OCI-LY3 (cell line): ENCODE measurements around the gene HOXB3.

Experiments used
- H2AFZ ChIP-seq: fragments of 200-600, 300-600 bp; shearing (Covaris generic); 2 replicates; pipeline ENCODE4 v1.6.0; 2014; ENCODE audit warnings: antibody characterized with exemption, low read depth, low read length
- H3K27ac ChIP-seq: fragments of 200-600, 300-600 bp; sonication (generic); 2 replicates; pipeline ENCODE4 v1.5.1; 2014; ENCODE audit warnings: mild to moderate bottlenecking, low read length, moderate library complexity, mixed read lengths
- H3K27me3 ChIP-seq: fragments of 200-600, 300-600 bp; sonication (generic); 2 replicates; pipeline ENCODE4 v1.6.1; 2014; ENCODE audit warnings: low read depth, low read length, mixed read lengths
- H3K36me3 ChIP-seq: fragments of 200-600, 300-600 bp; sonication (generic); replicated peaks from 2 replicates; pipeline ENCODE3; 2014; ENCODE audit warnings: low read depth, low read length, mixed read lengths
- H3K4me1 ChIP-seq: fragments of 300-600, 200-600 bp; sonication (generic); 2 replicates; pipeline ENCODE4 v1.6.1; 2014; ENCODE audit warnings: low read length, mixed read lengths
- H3K4me2 ChIP-seq: fragments of 200-600, 300-600 bp; sonication (generic); 2 replicates; pipeline ENCODE4 v1.6.1; 2014; ENCODE audit warnings: low read length, mixed read lengths
- H3K4me3 ChIP-seq: fragments of 300-600, 200-600 bp; sonication (generic); 2 replicates; pipeline ENCODE4 v1.5.1; 2014; ENCODE audit warnings: antibody characterized with exemption, mild to moderate bottlenecking, low read length, moderate library complexity
- H3K79me2 ChIP-seq: fragments of 300-600, 200-600 bp; shearing (Covaris generic); 2 replicates; pipeline ENCODE4 v1.6.1; 2014; ENCODE audit warnings: mild to moderate bottlenecking, low read length, mixed read lengths
- H3K9ac ChIP-seq: fragments of 300-600, 200-600 bp; shearing (Covaris generic); 2 replicates; pipeline ENCODE4 v1.6.0; 2014; ENCODE audit warnings: mild to moderate bottlenecking, low read length, moderate library complexity
- H3K9me3 ChIP-seq: fragments of 200-600, 300-600 bp; shearing (Covaris generic); 2 replicates; pipeline ENCODE4 v1.6.1; 2014; ENCODE audit warnings: low read length, mixed read lengths; ENCODE audit not compliant: insufficient read depth
- H4K20me1 ChIP-seq: fragments of 200-600, 300-600 bp; sonication (generic); 2 replicates; pipeline ENCODE4 v1.6.1; 2016; ENCODE audit warnings: low read length, mixed read lengths; ENCODE audit not compliant: insufficient read depth
- CTCF ChIP-seq: fragments of 200-600, 300-600 bp; sonication (generic); IDR thresholded peaks from 2 replicates; pipeline ENCODE4 v1.5.1; 2014; ENCODE audit warnings: antibody characterized with exemption, low read length, low read depth
- EZH2phosphoT487 ChIP-seq: fragments of 200-600 bp; shearing (Covaris generic); IDR thresholded peaks from 2 replicates; pipeline ENCODE4 v1.6.1; 2018; ENCODE audit warnings: antibody characterized with exemption, mixed run types, low read depth

Gene HOXB3

GRCh38 chr17:48519427-48519826 is 70.6 kb downstream of the HOXB3 start:
- TF ChIP-seq CTCF (no peak), EZH2phosphoT487 (no peak)
- H3K27me3 ChIP-seq, result no peaks in the 10 kb centered on the region
- no peak overlapping the region for H2AFZ ChIP-seq
- H3K27ac ChIP-seq, result no peak overlapping the region
- no peaks in the 10 kb centered on the region for H4K20me1 ChIP-seq
- H3K4me1 ChIP-seq, result peaks cover 52% of the 10 kb centered on the region
- H3K9me3 ChIP-seq, result no peaks in the 10 kb centered on the region
- no peak overlapping the region for H3K4me3 ChIP-seq
- H3K36me3 ChIP-seq, result no peaks in the 10 kb centered on the region
- H3K79me2 ChIP-seq, result no peaks in the 10 kb centered on the region
- no peak overlapping the region for H3K9ac ChIP-seq
- no peak overlapping the region for H3K4me2 ChIP-seq

GRCh38 chr17:48517478-48517877 is 72.6 kb downstream of the HOXB3 start:
- no peaks in the 10 kb centered on the region for H3K27me3 ChIP-seq
- H3K4me2 ChIP-seq, result peak overlapping the region; percentile 74
- no peaks in the 10 kb centered on the region for H3K79me2 ChIP-seq
- H3K4me1 ChIP-seq, result peaks cover 68% of the 10 kb centered on the region
- H3K4me3 ChIP-seq, result peak overlapping the region; percentile 31; the same call in 1 of the 2 replicates
- H3K36me3 ChIP-seq, result no peaks in the 10 kb centered on the region
- H4K20me1 ChIP-seq, result no peaks in the 10 kb centered on the region
- peak overlapping the region; percentile 95 for H3K27ac ChIP-seq
- H3K9ac ChIP-seq, result peak overlapping the region; percentile 68
- H3K9me3 ChIP-seq, result no peaks in the 10 kb centered on the region
- H2AFZ ChIP-seq, result no peak overlapping the region
- TF ChIP-seq CTCF (no peak), EZH2phosphoT487 (no peak)

GRCh38 chr17:48515925-48516900 is 73.8 kb downstream of the HOXB3 start:
- Histone ChIP-seq H3K4me2 (peak overlapping the region; percentile 7; the same call in 1 of the 2 replicates), H3K27ac (peak overlapping the region; percentile 95), H3K9ac (peak overlapping the region; percentile 68; the same call in 1 of the 2 replicates)

More at GRCh38 chr17:48515925-48516900, 73.8 kb downstream of the HOXB3 start:
- TF ChIP-seq EZH2phosphoT487 (no peak), CTCF (no peak)
- H3K4me3 ChIP-seq, result no peak overlapping the region
- H3K79me2 ChIP-seq, result no peaks in the 10 kb centered on the region
- H3K36me3 ChIP-seq, result no peaks in the 10 kb centered on the region
- H3K9me3 ChIP-seq, result no peaks in the 10 kb centered on the region
- no peaks in the 10 kb centered on the region for H4K20me1 ChIP-seq
- H2AFZ ChIP-seq, result no peak overlapping the region
- peaks cover 73% of the 10 kb centered on the region for H3K4me1 ChIP-seq
- no peaks in the 10 kb centered on the region for H3K27me3 ChIP-seq
